DND-41 (cell line): ENCODE results near the gene TMPRSS3.

Experiments used
- ATAC-seq: fragments of 200-7000 bp; cut with Tn5 transposase; 3 replicates; pipeline ENCODE4 v1.9.1; 2021; ENCODE audit warnings: low read depth; ENCODE audit not compliant: insufficient read depth
- DNase-seq: peaks from one replicate; pipeline ENCODE4 v3.0.0-alpha.2; 2020
- H2AFZ ChIP-seq: 2 replicates; pipeline ENCODE4 v1.6.0; 2012; ENCODE audit warnings: low read depth, low read length
- H3K27ac ChIP-seq: 2 replicates; pipeline ENCODE4 v1.5.1; 2012; ENCODE audit warnings: low read length, inconsistent platforms
- H3K27me3 ChIP-seq: fragments of 200-600 bp; sonication (generic); 2 replicates; pipeline ENCODE4 v1.6.0; 2012; ENCODE audit warnings: low read length, mild to moderate bottlenecking, inconsistent platforms; ENCODE audit not compliant: insufficient read depth, poor library complexity
- H3K36me3 ChIP-seq: 2 replicates; pipeline ENCODE4 v1.5.1; 2012; ENCODE audit warnings: low read length, inconsistent platforms; ENCODE audit not compliant: insufficient read depth
- H3K4me1 ChIP-seq: 2 replicates; pipeline ENCODE4 v1.5.1; 2012; ENCODE audit warnings: mild to moderate bottlenecking, low read length; ENCODE audit not compliant: insufficient read depth
- H3K4me2 ChIP-seq: 2 replicates; pipeline ENCODE4 v1.6.0; 2012; ENCODE audit warnings: mild to moderate bottlenecking, moderate library complexity, low read length, inconsistent platforms; ENCODE audit not compliant: insufficient read depth
- H3K4me3 ChIP-seq, 2 experiments: fragments of 200-600 bp in 1 of 2; shearing (Covaris generic) in 1 of 2; 2 replicates each; pipeline ENCODE4 v1.5.1; 2012 to 2016; ENCODE audit warnings: inconsistent platforms in 2 of 2, low read length in 2 of 2, mild to moderate bottlenecking in 2 of 2, low read depth in 1 of 2, moderate library complexity in 1 of 2
- H3K79me2 ChIP-seq: 2 replicates; pipeline ENCODE4 v1.6.0; 2012; ENCODE audit warnings: low read length, inconsistent platforms; ENCODE audit not compliant: insufficient read depth
- H3K9ac ChIP-seq: 2 replicates; pipeline ENCODE4 v1.6.0; 2012; ENCODE audit warnings: low read depth, mild to moderate bottlenecking, inconsistent platforms, low read length, moderate library complexity
- H3K9me3 ChIP-seq: 2 replicates; pipeline ENCODE4 v1.5.1; 2012; ENCODE audit warnings: low read length, moderate library complexity, mild to moderate bottlenecking, inconsistent platforms; ENCODE audit not compliant: insufficient read depth, severe bottlenecking
- H4K20me1 ChIP-seq: 2 replicates; pipeline ENCODE4 v1.6.0; 2012; ENCODE audit warnings: low read length; ENCODE audit not compliant: insufficient read depth
- EZH2 ChIP-seq: IDR thresholded peaks from 3 replicates; pipeline ENCODE4 v1.6.1; 2012; ENCODE audit warnings: borderline replicate concordance, low read depth, mild to moderate bottlenecking, moderate library complexity, low read length, inconsistent platforms; ENCODE audit not compliant: severe bottlenecking
- TF ChIP-seq, protein P1 (sequence below): IDR thresholded peaks from 2 replicates; pipeline ENCODE4 v1.5.1; 2012; ENCODE audit warnings: borderline replicate concordance, low read length, moderate library complexity, mild to moderate bottlenecking; ENCODE audit not compliant: poor library complexity, severe bottlenecking; ENCODE audit errors: extremely low read depth

Gene TMPRSS3

GRCh38 chr21:42423685-42424084, 27.8 kb upstream of the TMPRSS3 start:
- ATAC-seq = no peak
- Histone ChIP-seq H4K20me1 (no peaks in the 10 kb centered on the region), H3K9ac (peak overlapping the region; percentile 61), H3K79me2 (peaks cover 25% of the 10 kb centered on the region), H2AFZ (no peak overlapping the region), H3K4me3 (peak overlapping the region in 1 of 2 experiments; percentile 48; a peak in 2 of 4 replicates), H3K4me1 (peaks cover 84% of the 10 kb centered on the region), H3K4me2 (peak overlapping the region; percentile 61), H3K27me3 (no peaks in the 10 kb centered on the region), H3K36me3 (peaks cover 78% of the 10 kb centered on the region), H3K27ac (peak overlapping the region; percentile 94), H3K9me3 (peaks cover 2% of the 10 kb centered on the region)
- DNase-seq = no peak
- TF ChIP-seq EZH2 = no peak
- TF ChIP-seq, protein P1, sequence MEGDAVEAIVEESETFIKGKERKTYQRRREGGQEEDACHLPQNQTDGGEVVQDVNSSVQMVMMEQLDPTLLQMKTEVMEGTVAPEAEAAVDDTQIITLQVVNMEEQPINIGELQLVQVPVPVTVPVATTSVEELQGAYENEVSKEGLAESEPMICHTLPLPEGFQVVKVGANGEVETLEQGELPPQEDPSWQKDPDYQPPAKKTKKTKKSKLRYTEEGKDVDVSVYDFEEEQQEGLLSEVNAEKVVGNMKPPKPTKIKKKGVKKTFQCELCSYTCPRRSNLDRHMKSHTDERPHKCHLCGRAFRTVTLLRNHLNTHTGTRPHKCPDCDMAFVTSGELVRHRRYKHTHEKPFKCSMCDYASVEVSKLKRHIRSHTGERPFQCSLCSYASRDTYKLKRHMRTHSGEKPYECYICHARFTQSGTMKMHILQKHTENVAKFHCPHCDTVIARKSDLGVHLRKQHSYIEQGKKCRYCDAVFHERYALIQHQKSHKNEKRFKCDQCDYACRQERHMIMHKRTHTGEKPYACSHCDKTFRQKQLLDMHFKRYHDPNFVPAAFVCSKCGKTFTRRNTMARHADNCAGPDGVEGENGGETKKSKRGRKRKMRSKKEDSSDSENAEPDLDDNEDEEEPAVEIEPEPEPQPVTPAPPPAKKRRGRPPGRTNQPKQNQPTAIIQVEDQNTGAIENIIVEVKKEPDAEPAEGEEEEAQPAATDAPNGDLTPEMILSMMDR = no peak

GRCh38 chr21:42423197-42423675, 27.4 kb upstream of the TMPRSS3 start:
- Histone ChIP-seq H3K4me1 (peaks cover 89% of the 10 kb centered on the region), H3K27ac (peak overlapping the region; percentile 94), H3K4me3 (peak overlapping the region in 1 of 2 experiments; percentile 16; a peak in 1 of 4 replicates), H3K27me3 (no peaks in the 10 kb centered on the region), H3K9me3 (peaks cover 2% of the 10 kb centered on the region), H3K36me3 (peaks cover 78% of the 10 kb centered on the region), H4K20me1 (no peaks in the 10 kb centered on the region), H3K4me2 (peak overlapping the region; percentile 61), H3K9ac (peak overlapping the region; percentile 61), H3K79me2 (peaks cover 25% of the 10 kb centered on the region), H2AFZ (no peak overlapping the region)
- DNase-seq (peak; percentile 76), ATAC-seq (peak; percentile 16)
- TF ChIP-seq, protein P1 = no peak
- TF ChIP-seq EZH2 = no peak

GRCh38 chr21:42421018-42421793, 25.4 kb upstream of the TMPRSS3 start:
- peak overlapping the region; percentile 44 for H3K4me2 ChIP-seq

More at GRCh38 chr21:42421018-42421793, 25.4 kb upstream of the TMPRSS3 start:
- peaks cover 83% of the 10 kb centered on the region for H3K4me1 ChIP-seq
- TF ChIP-seq EZH2 = no peak
- TF ChIP-seq, protein P1 = no peak
- peak overlapping the region; percentile 61 for H3K9ac ChIP-seq
- H3K4me3 ChIP-seq = peak overlapping the region in 1 of 2 experiments; percentile 17; a peak in 1 of 4 replicates
- ATAC-seq = peak; percentile 58
- peaks cover 17% of the 10 kb centered on the region for H3K79me2 ChIP-seq
- H3K9me3 ChIP-seq = peaks cover 2% of the 10 kb centered on the region
- H3K36me3 ChIP-seq = peaks cover 76% of the 10 kb centered on the region
- no peaks in the 10 kb centered on the region for H3K27me3 ChIP-seq
- H3K27ac ChIP-seq = peak overlapping the region; percentile 94
- DNase-seq = peak; percentile 85
- H2AFZ ChIP-seq = peak overlapping the region; percentile 19; the same call in 1 of the 2 replicates
- H4K20me1 ChIP-seq = no peaks in the 10 kb centered on the region
